Heart left ventricle (tissue), 13 donors: Measurements from ENCODE around the gene SLC22A23.

Experiments used
- CTCF ChIP-seq, 12 donors: fragments of 200-600 bp; sonication (generic) in 4 of 12; IDR thresholded peaks; one replicate each; pipeline versions ENCODE4 v1.5.0 to v1.8.0; 2018 to 2022; ENCODE audit warnings: antibody characterized with exemption in 12 of 12, mild to moderate bottlenecking in 5 of 12
- POLR2A ChIP-seq, 2 donors: fragments of 450-650 bp; IDR thresholded peaks; one replicate each; pipeline ENCODE4 v1.6.1; 2017; ENCODE audit warnings: antibody characterized with exemption in 2 of 2, mild to moderate bottlenecking in 2 of 2, moderate library complexity in 2 of 2
- donor health status: ischemic (EF 13 %, LVEDD 7.1; RV severe dilation, severe dysfunction).
- donor health status: DM: no; HTN: yes; CAD: no.
- donor health status: DM: no; HTN: no; CAD: no.
- donor health status: ischemic (EF 25% LVEDD 6.9; RV normal size, moderate dysfunction).
- donor health status: ischemic (EF 25% LVEDD 5.7; RV mildly dilated, moderate dysfunction).
- donor health status: ischemic (EF 35%, LVEDD 5.7; RV mildly dilated, moderate dysfunction).
- donor health status: nonischemic (EF 11% LVEDD 7.7; RV severe dilation, severe dysfunction).
- donor health status: DM: yes; HTN: yes; CAD: no.
- donor health status: PGD.
- donor health status: ischemic (EF 29% LVEDD 5.4; RV normal size, mild dysfunction).
- donor health status: nonischemic (EF 23%, LVEDD 6.1; RV moderate dilation, normal function).

GRCh38 chr6:3454273-3455010, 2.4 kb downstream of the SLC22A23 start:
- no peak for TF ChIP-seq CTCF (IDR thresholded peaks at IDR 0.05)
- TF ChIP-seq POLR2A (IDR thresholded peaks at IDR 0.05): no peak
